WTC11 (cell line): ENCODE measurements around the gene HNRNPC.

ENCODE experiments used
- ARID4B ChIP-seq: sonication (generic); formaldehyde crosslinking; IDR thresholded peaks from 2 replicates; pipeline ENCODE4 v1.8.0; 2023; ENCODE audit warnings: missing genetic modification reagents, mild to moderate bottlenecking, borderline replicate concordance
- CREB1 ChIP-seq: sonication (generic); formaldehyde crosslinking; IDR thresholded peaks from 2 replicates; pipeline ENCODE4 v1.8.0; 2023; ENCODE audit warnings: mild to moderate bottlenecking, missing genetic modification reagents
- CTCF ChIP-seq: fragments of 200-600 bp; IDR thresholded peaks from 2 replicates; pipeline ENCODE4 v1.8.0; 2022; ENCODE audit warnings: antibody characterized with exemption
- NR3C1 ChIP-seq: sonication (generic); formaldehyde crosslinking; conservative IDR thresholded peaks from 2 replicates; pipeline ENCODE4 v1.8.1; 2023; ENCODE audit warnings: low read depth, mild to moderate bottlenecking, missing genetic modification reagents
- TEAD1 ChIP-seq: sonication (generic); formaldehyde crosslinking; IDR thresholded peaks from 2 replicates; pipeline ENCODE4 v1.8.0; 2022; ENCODE audit warnings: mild to moderate bottlenecking, missing genetic modification reagents

DNA sequence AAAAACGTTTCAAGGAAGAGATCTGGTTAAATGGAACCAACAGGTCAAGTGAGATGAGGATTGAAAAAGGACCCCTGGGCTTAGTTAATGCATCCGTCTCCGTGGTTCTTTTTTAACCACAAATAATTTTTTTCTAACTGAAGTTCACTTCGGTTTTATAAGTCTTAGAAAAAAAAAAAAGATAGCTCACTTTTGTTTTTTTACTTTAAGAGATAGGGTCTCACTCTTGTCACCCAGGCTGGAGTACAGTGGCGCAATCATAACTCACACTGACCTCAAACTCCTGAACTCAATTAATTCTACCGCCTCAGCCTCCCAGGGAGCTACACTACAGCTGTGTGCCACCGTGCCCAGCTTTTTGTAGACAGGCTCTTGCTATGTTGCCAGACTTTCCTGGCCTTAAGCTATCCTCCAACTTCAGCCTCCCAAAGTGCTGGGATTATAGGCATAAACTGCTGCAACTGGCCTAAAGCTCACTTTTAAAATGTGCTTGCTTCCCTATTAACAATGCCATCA lies 11.8 kb downstream of the HNRNPC start:
- TF ChIP-seq ARID4B (CRISPR knock-in tag) = no peak
- no peak for TF ChIP-seq CTCF
- TF ChIP-seq TEAD1 = no peak
- TF ChIP-seq NR3C1 (CRISPR knock-in tag) = no peak
- no peak for TF ChIP-seq CREB1
